B cell (primary cell): Measurements from ENCODE around the gene ARHGAP15. TPM values are rescaled to one million over a fixed set of nuclear protein-coding genes. Genes with fewer than 3 reads are reported as not detected.

ENCODE experiments used
- ATAC-seq: fragments of 200-7000 bp; cut with Tn5 transposase; one replicate; pipeline ENCODE4 v1.10.0; 2021; ENCODE audit warnings: low read depth, mild to moderate bottlenecking, moderate number of reproducible peaks, moderate library complexity
- CTCF ChIA-PET: fragments of 350-600 bp; sonication (Branson Sonifier 250); formaldehyde crosslinking; loops from one replicate; lab custom pipeline; 2021; ENCODE audit warnings: antibody characterized with exemption, inconsistent platforms; lab: Charles Lee
- POLR2A ChIA-PET: fragments of 350-600 bp; sonication (Branson Sonifier 250); formaldehyde crosslinking; loops from one replicate; lab custom pipeline; 2021; ENCODE audit warnings: antibody characterized with exemption; lab: Charles Lee
- DNase-seq: peaks from one replicate; pipeline ENCODE4 v3.0.0; 2013
- H2AFZ ChIP-seq: 2 replicates; pipeline ENCODE4 v1.6.1; 2012; ENCODE audit warnings: mild to moderate bottlenecking, low read depth, low read length; ENCODE audit not compliant: insufficient read depth, poor library complexity, severe bottlenecking
- H3K27ac ChIP-seq, 2 donors: 1 replicate in 1 of 2; 2 replicates in 1 of 2; pipeline ENCODE4 v1.5.1; 2012 to 2013; ENCODE audit warnings: low read length in 2 of 2, mild to moderate bottlenecking in 2 of 2, moderate library complexity in 1 of 2
- H3K27me3 ChIP-seq, 4 experiments: fragments of 200-600 bp in 1 of 4; sonication (generic) in 1 of 4; replicated peaks in 1 of 4; 1 replicate in 2 of 4; 2 replicates in 2 of 4; pipeline versions ENCODE4 v1.6.1 to v1.7.0; 2013 to 2016; ENCODE audit warnings: low read length in 3 of 4, mild to moderate bottlenecking in 2 of 4, mixed read lengths in 1 of 4, moderate library complexity in 1 of 4; ENCODE audit not compliant: insufficient read depth in 4 of 4, control insufficient read depth in 3 of 4; ENCODE audit errors: control extremely low read depth in 1 of 4
- H3K36me3 ChIP-seq, 2 experiments: replicated peaks in 1 of 2; 1 replicate in 1 of 2; 2 replicates in 1 of 2; pipeline versions ENCODE4 v1.6.1 to v1.7.1; 2013; ENCODE audit warnings: low read length in 1 of 2; ENCODE audit not compliant: insufficient read depth in 2 of 2, control insufficient read depth in 1 of 2; ENCODE audit errors: control extremely low read depth in 1 of 2, extremely low read depth in 1 of 2
- H3K4me1 ChIP-seq, 2 donors: fragments of 200-600 bp in 1 of 2; sonication (generic) in 1 of 2; 1 replicate in 1 of 2; 2 replicates in 1 of 2; pipeline versions ENCODE4 v1.5.1 to v1.6.1; 2013 to 2017; ENCODE audit warnings: low read length in 2 of 2; ENCODE audit not compliant: control insufficient read depth in 2 of 2, insufficient read depth in 2 of 2
- H3K4me2 ChIP-seq: replicated peaks from 2 replicates; pipeline ENCODE3; 2012; ENCODE audit warnings: mild to moderate bottlenecking, low read depth, low read length; ENCODE audit not compliant: poor library complexity, severe bottlenecking
- H3K4me3 ChIP-seq, 5 experiments: fragments of 200-600 bp in 1 of 5; sonication (generic) in 1 of 5; 1 replicate in 3 of 5; 2 replicates in 2 of 5; pipeline versions ENCODE4 v1.5.1 to v1.7.0; 2011 to 2016; ENCODE audit warnings: low read length in 4 of 5, mild to moderate bottlenecking in 4 of 5, low read depth in 2 of 5, control low read depth in 1 of 5, moderate library complexity in 1 of 5; ENCODE audit not compliant: insufficient read depth in 1 of 5; ENCODE audit errors: control extremely low read depth in 1 of 5, extremely low read depth in 1 of 5
- H3K79me2 ChIP-seq: fragments of 200-600 bp; sonication (generic); one replicate; pipeline ENCODE4 v1.6.0; 2016; ENCODE audit warnings: low read length; ENCODE audit not compliant: control insufficient read depth, insufficient read depth
- H3K9ac ChIP-seq: fragments of 200-600 bp; sonication (generic); 2 replicates; pipeline ENCODE4 v1.6.1; 2017; ENCODE audit warnings: mild to moderate bottlenecking, low read length, moderate library complexity
- H3K9me3 ChIP-seq, 3 donors: one replicate each; pipeline versions ENCODE4 v1.6.1 to v1.7.1; 2013; ENCODE audit warnings: low read length in 2 of 3; ENCODE audit not compliant: control insufficient read depth in 2 of 3, insufficient read depth in 1 of 3; ENCODE audit errors: control extremely low read depth in 1 of 3
- H4K20me1 ChIP-seq: 2 replicates; pipeline ENCODE4 v1.6.0; 2012; ENCODE audit warnings: mild to moderate bottlenecking, low read length; ENCODE audit not compliant: insufficient read depth, control insufficient read depth, poor library complexity, severe bottlenecking
- H3K27ac Mint-ChIP-seq: one replicate; pipeline ENCODE4 v1.8.0; 2021; ENCODE audit warnings: mixed read lengths
- H3K27me3 Mint-ChIP-seq: one replicate; pipeline ENCODE4 v1.8.0; 2021; ENCODE audit warnings: mixed read lengths
- H3K4me1 Mint-ChIP-seq: one replicate; pipeline ENCODE4 v1.8.0; 2021; ENCODE audit warnings: mixed read lengths
- H3K4me3 Mint-ChIP-seq: one replicate; pipeline ENCODE4 v1.8.0; 2021; ENCODE audit warnings: mixed read lengths
- H3K9me3 Mint-ChIP-seq: one replicate; pipeline ENCODE4 v1.8.0; 2022; ENCODE audit warnings: mixed read lengths; ENCODE audit not compliant: insufficient read depth
- EZH2 ChIP-seq: IDR thresholded peaks from 2 replicates; pipeline ENCODE4 v1.6.1; 2012; ENCODE audit warnings: borderline replicate concordance, low read depth, mild to moderate bottlenecking, moderate library complexity, low read length; ENCODE audit not compliant: insufficient read depth, poor library complexity, severe bottlenecking
- WGBS: methylation state at CpG from one replicate; pipeline ENCODE4 v1.1.5; 2013; ENCODE audit warnings: missing lambda C conversion rate; ENCODE audit not compliant: insufficient coverage; 5-methylcytosine and 5-hydroxymethylcytosine counted together
- intact Hi-C: fragments of 100-400 bp; cut with micrococcal nuclease; formaldehyde crosslinking; loops from one replicate; pipeline ENCODE4 v1.10.0; 2022
- polyA plus RNA-seq: library from polyadenylated mRNA; depleted of rRNA; stranded (reverse); fragments of >200 nt; gene quantifications from 2 replicates; pipeline ENCODE4 v1.2.3, GENCODE V29; 2012
- total RNA-seq, 2 donors: library from RNA; stranded (reverse); fragments of 120-200 nt in 1 of 2; gene quantifications; 1 replicate in 1 of 2; 2 replicates in 1 of 2; pipeline versions ENCODE4 v1.2.3 to v1.2.4, GENCODE V29; 2013 to 2022
- TF ChIP-seq, protein P1 (sequence below): fragments of 200-600 bp; IDR thresholded peaks from one replicate; pipeline ENCODE4 v1.8.0; 2022; ENCODE audit warnings: antibody characterized with exemption, mild to moderate bottlenecking

Gene ARHGAP15
- total and polyA plus RNA-seq, 2 donors (not counting 1 experiment from before 2014, with no cell fraction given) = 58.6 to 187 TPM

DNA sequence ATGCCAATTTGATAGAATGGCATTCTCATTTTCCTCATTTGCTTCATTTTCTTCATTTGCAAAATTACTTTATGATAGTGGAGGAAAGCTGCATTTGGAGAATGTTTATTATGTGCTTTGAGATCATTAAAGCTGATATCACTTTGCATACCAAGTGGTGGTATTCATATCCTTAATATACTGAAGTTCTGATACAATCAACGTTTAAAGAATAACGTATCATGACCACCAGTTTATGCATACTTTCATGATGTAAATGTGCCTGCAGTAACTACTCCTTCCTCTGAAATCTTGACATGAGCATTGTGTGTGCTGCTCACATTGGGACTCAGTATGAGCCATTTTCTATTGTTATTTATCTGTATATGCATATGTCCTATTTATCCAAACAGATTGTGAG lies 302.1 kb downstream of the ARHGAP15 start:
- no peaks in the 10 kb centered on the region for H3K9me3 Mint-ChIP-seq
- intact Hi-C loops = no loop called here
- no peaks in the 10 kb centered on the region for H3K9me3 ChIP-seq
- ChIA-PET POLR2A (no interaction called here), CTCF (no interaction called here)
- no peak overlapping the region for H2AFZ ChIP-seq
- TF ChIP-seq, protein P1, sequence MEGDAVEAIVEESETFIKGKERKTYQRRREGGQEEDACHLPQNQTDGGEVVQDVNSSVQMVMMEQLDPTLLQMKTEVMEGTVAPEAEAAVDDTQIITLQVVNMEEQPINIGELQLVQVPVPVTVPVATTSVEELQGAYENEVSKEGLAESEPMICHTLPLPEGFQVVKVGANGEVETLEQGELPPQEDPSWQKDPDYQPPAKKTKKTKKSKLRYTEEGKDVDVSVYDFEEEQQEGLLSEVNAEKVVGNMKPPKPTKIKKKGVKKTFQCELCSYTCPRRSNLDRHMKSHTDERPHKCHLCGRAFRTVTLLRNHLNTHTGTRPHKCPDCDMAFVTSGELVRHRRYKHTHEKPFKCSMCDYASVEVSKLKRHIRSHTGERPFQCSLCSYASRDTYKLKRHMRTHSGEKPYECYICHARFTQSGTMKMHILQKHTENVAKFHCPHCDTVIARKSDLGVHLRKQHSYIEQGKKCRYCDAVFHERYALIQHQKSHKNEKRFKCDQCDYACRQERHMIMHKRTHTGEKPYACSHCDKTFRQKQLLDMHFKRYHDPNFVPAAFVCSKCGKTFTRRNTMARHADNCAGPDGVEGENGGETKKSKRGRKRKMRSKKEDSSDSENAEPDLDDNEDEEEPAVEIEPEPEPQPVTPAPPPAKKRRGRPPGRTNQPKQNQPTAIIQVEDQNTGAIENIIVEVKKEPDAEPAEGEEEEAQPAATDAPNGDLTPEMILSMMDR = no peak
- no peak for TF ChIP-seq EZH2
- no peak overlapping the region for H3K9ac ChIP-seq
- no peaks in the 10 kb centered on the region for H3K4me1 ChIP-seq
- no peaks in the 10 kb centered on the region for H3K79me2 ChIP-seq
- peaks cover 19% of the 10 kb centered on the region for H4K20me1 ChIP-seq
- no peaks in the 10 kb centered on the region for H3K27me3 Mint-ChIP-seq
- peaks cover 0 to 6% of the 10 kb centered on the region in 2 experiments for H3K36me3 ChIP-seq
- no peak overlapping the region for H3K4me3 ChIP-seq
- no peak overlapping the region for H3K27ac ChIP-seq
- WGBS = 80% methylated on average over 1 of the region's 2 CpGs
- no peak overlapping the region for H3K4me3 Mint-ChIP-seq
- no peak overlapping the region for H3K27ac Mint-ChIP-seq
- no peak overlapping the region for H3K4me2 ChIP-seq
- H3K4me1 Mint-ChIP-seq = peaks cover 15% of the 10 kb centered on the region
- DNase-seq = no peak
- no peak for ATAC-seq
- H3K27me3 ChIP-seq = no peaks in the 10 kb centered on the region

DNA sequence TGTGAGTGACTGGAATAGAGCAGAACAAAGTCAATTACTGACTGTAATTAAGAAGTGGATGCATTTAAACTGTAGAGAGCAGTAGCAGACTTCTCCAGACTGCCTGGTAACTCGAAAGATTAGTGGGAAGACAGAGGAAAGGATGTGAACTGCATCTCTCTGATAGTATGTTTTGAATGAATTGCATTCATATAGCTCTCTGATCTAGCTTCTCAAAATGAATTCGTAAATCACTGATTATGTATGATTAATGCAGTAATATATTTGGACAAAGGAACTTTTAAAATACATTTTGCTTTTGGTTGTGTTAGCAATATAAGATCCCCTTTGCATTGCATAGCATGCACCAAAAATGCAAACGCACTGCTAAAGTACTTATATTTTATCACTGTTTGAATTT lies 304.0 kb downstream of the ARHGAP15 start:
- Histone ChIP-seq H3K4me2 (no peak overlapping the region), H3K9me3 (no peaks in the 10 kb centered on the region), H3K36me3 (peaks cover 5 to 24% of the 10 kb centered on the region in 2 experiments), H2AFZ (no peak overlapping the region), H3K4me3 (no peak overlapping the region), H3K27ac (no peak overlapping the region), H3K27me3 (no peaks in the 10 kb centered on the region), H3K9ac (no peak overlapping the region), H3K4me1 (no peaks in the 10 kb centered on the region), H3K79me2 (peaks cover 7% of the 10 kb centered on the region), H4K20me1 (peaks cover 19% of the 10 kb centered on the region)
- no peak for DNase-seq
- Mint-ChIP-seq H3K9me3 (no peaks in the 10 kb centered on the region), H3K27me3 (no peaks in the 10 kb centered on the region), H3K4me3 (no peak overlapping the region), H3K4me1 (peaks cover 11% of the 10 kb centered on the region), H3K27ac (no peak overlapping the region)
- ChIA-PET POLR2A (no interaction called here), CTCF (no interaction called here)
- TF ChIP-seq, protein P1 = no peak
- TF ChIP-seq EZH2 = no peak
- intact Hi-C loops = no loop called here
- WGBS = no CpG with 5 or more reads among the region's 3 CpGs
- ATAC-seq = no peak
